HCT116 (cell line): Measurements from ENCODE around the gene PRDX2. TPM values are rescaled to one million over a fixed set of nuclear protein-coding genes. Genes with fewer than 3 reads are reported as not detected.

Experiments used
- ATAC-seq: fragments of 200-7000 bp; cut with Tn5 transposase; 2 replicates; pipeline ENCODE4 v1.9.1; 2020; ENCODE audit warnings: mild to moderate bottlenecking, moderate library complexity
- BruUV-seq: library from RNA; stranded (reverse); fragments of 400-500 nt; replicated peaks from 2 replicates; lab custom pipeline; 2021; lab: Mats Ljungman, UMichigan
- CTCF ChIA-PET: fragments of 300-600 bp; sonication (Branson Sonifier 250); formaldehyde crosslinking; loops from one replicate; lab custom pipeline; 2021; ENCODE audit warnings: antibody characterized with exemption; lab: Charles Lee
- POLR2A ChIA-PET: fragments of 300-600, 350-600 bp; sonication (Branson Sonifier 250); formaldehyde crosslinking; loops from one replicate; lab custom pipeline; 2021; ENCODE audit warnings: antibody characterized with exemption; lab: Charles Lee
- RAD21 ChIA-PET, 2 experiments: fragments of 300-600 bp; sonication (Branson Sonifier 250); formaldehyde crosslinking; loops; one replicate each; lab custom pipeline; 2023; ENCODE audit warnings: low total read pairs in 2 of 2; ENCODE audit not compliant: uncharacterized antibody in 2 of 2, unreplicated experiment in 2 of 2, low non-redundant PET in 1 of 2; lab: Charles Lee
- DNase-seq: peaks from one replicate; pipeline ENCODE4 v3.0.0-alpha.2; 2010; ENCODE audit warnings: low read depth, low spot score
- H2AFZ ChIP-seq: fragments of 200-600 bp; shearing (Covaris generic), sonication (generic); 2 replicates; pipeline ENCODE4 v1.6.1; 2017; ENCODE audit warnings: low read depth, mixed run types, mixed read lengths, antibody characterized with exemption, low read length; ENCODE audit not compliant: poor library complexity, severe bottlenecking
- H3K27ac ChIP-seq: 2 replicates; pipeline ENCODE4 v1.5.1; 2012; ENCODE audit warnings: low read depth, low read length
- H3K27me3 ChIP-seq: fragments of 200-600 bp; sonication (generic); 2 replicates; pipeline ENCODE4 v1.6.1; 2016; ENCODE audit warnings: mixed run types, low read length, mixed read lengths; ENCODE audit not compliant: insufficient read depth
- H3K36me3 ChIP-seq, 2 experiments: fragments of 200-500 bp in 1 of 2; fragments of 200-600 bp in 1 of 2; sonication (Bioruptor generic) in 1 of 2; sonication (generic) in 1 of 2; 2 replicates each; pipeline versions ENCODE4 v1.5.1 to v1.6.1; 2014 to 2016; ENCODE audit warnings: low read length in 2 of 2, inconsistent platforms in 1 of 2, mixed read lengths in 1 of 2, mixed run types in 1 of 2; ENCODE audit not compliant: insufficient read depth in 2 of 2, control insufficient read depth in 1 of 2
- H3K4me1 ChIP-seq, 2 experiments: fragments of 200-600 bp in 1 of 2; sonication (generic) in 1 of 2; 2 replicates each; pipeline versions ENCODE4 v1.5.1 to v1.6.1; 2012 to 2017; ENCODE audit warnings: low read length in 2 of 2, inconsistent platforms in 1 of 2, mild to moderate bottlenecking in 1 of 2, mixed read lengths in 1 of 2, mixed run types in 1 of 2, moderate library complexity in 1 of 2; ENCODE audit not compliant: insufficient read depth in 2 of 2, control insufficient read depth in 1 of 2
- H3K4me2 ChIP-seq: fragments of 200-600 bp; sonication (generic); 2 replicates; pipeline ENCODE4 v1.6.1; 2017; ENCODE audit warnings: mixed run types, low read length, mixed read lengths
- H3K4me3 ChIP-seq, 2 experiments: fragments of 200-600 bp in 1 of 2; sonication (generic) in 1 of 2; replicated peaks in 1 of 2; 2 replicates each; pipeline ENCODE4 v1.5.1; 2011 to 2016; ENCODE audit warnings: low read length in 2 of 2, control low read depth in 1 of 2, low read depth in 1 of 2, mild to moderate bottlenecking in 1 of 2, mixed read lengths in 1 of 2, mixed run types in 1 of 2
- H3K79me2 ChIP-seq: fragments of 200-600 bp; sonication (generic); 2 replicates; pipeline ENCODE4 v1.6.1; 2017; ENCODE audit warnings: mild to moderate bottlenecking, mixed run types, low read length, moderate library complexity, mixed read lengths; ENCODE audit not compliant: insufficient read depth
- H3K9ac ChIP-seq: fragments of 200-600 bp; sonication (generic); 2 replicates; pipeline ENCODE4 v1.6.1; 2016; ENCODE audit warnings: low read length, mixed read lengths
- H3K9me2 ChIP-seq: fragments of 200-600 bp; sonication (generic), shearing (Covaris generic); 2 replicates; pipeline ENCODE4 v1.6.1; 2017; ENCODE audit warnings: mixed run types, mild to moderate bottlenecking, moderate library complexity; ENCODE audit not compliant: insufficient read depth
- H3K9me3 ChIP-seq, 2 experiments: fragments of 200-500 bp in 1 of 2; fragments of 200-600 bp in 1 of 2; sonication (Bioruptor generic) in 1 of 2; sonication (generic) in 1 of 2; 2 replicates each; pipeline ENCODE4 v1.6.1; 2014 to 2017; ENCODE audit warnings: low read length in 2 of 2, mixed read lengths in 2 of 2, inconsistent platforms in 1 of 2, low read depth in 1 of 2, mild to moderate bottlenecking in 1 of 2, mixed run types in 1 of 2, moderate library complexity in 1 of 2; ENCODE audit not compliant: control insufficient read depth in 1 of 2, insufficient read depth in 1 of 2
- H4K20me1 ChIP-seq: fragments of 200-600 bp; sonication (generic), shearing (Covaris generic); 2 replicates; pipeline ENCODE4 v1.6.1; 2017; ENCODE audit warnings: mixed run types, mild to moderate bottlenecking, moderate library complexity; ENCODE audit not compliant: insufficient read depth
- CBX3 ChIP-seq: IDR thresholded peaks from 2 replicates; pipeline ENCODE4 v1.6.1; 2012; ENCODE audit warnings: low read depth
- EZH2 ChIP-seq: fragments of 200-600 bp; sonication (generic); IDR thresholded peaks from 2 replicates; pipeline ENCODE4 v1.6.1; 2017; ENCODE audit warnings: antibody characterized with exemption, mixed run types
- EZH2phosphoT487 ChIP-seq: fragments of 200-600 bp; IDR thresholded peaks from 2 replicates; pipeline ENCODE4 v1.6.1; 2018; ENCODE audit warnings: antibody characterized with exemption, borderline replicate concordance
- FOSL1 ChIP-seq: IDR thresholded peaks from 2 replicates; pipeline ENCODE4 v1.6.1; 2012; ENCODE audit warnings: low read depth
- MAX ChIP-seq: IDR thresholded peaks from 2 replicates; pipeline ENCODE4 v1.6.1; 2012
- POLR2A ChIP-seq: IDR thresholded peaks from 2 replicates; pipeline ENCODE4 v1.7.0; 2011; ENCODE audit warnings: borderline replicate concordance; ENCODE audit not compliant: insufficient read depth, insufficient read length; ENCODE audit errors: extremely low read depth
- SIN3A ChIP-seq: IDR thresholded peaks from 2 replicates; pipeline ENCODE4 v1.6.1; 2012; ENCODE audit warnings: low read depth
- TCF7L2 ChIP-seq: IDR thresholded peaks from 2 replicates; pipeline ENCODE4 v1.7.0; 2011; ENCODE audit warnings: borderline replicate concordance, inconsistent platforms; ENCODE audit not compliant: insufficient read depth, insufficient read length; ENCODE audit errors: extremely low read depth
- YY1 ChIP-seq: IDR thresholded peaks from 2 replicates; pipeline ENCODE4 v1.6.1; 2011; ENCODE audit warnings: low read length, low read depth, moderate library complexity, mild to moderate bottlenecking; ENCODE audit not compliant: insufficient replicate concordance; ENCODE audit errors: extremely low read depth
- ZFX ChIP-seq: fragments of 450-650 bp; IDR thresholded peaks from 2 replicates; pipeline ENCODE4 v1.6.1; 2017
- intact Hi-C: fragments of 100-400 bp; cut with micrococcal nuclease; formaldehyde crosslinking; loops from 2 replicates; pipeline ENCODE4 v1.10.0; 2022
- total RNA-seq: library from RNA; stranded (reverse); gene quantifications from one replicate; pipeline ENCODE4 v1.2.1, GENCODE V29; 2021; ENCODE audit not compliant: unreplicated experiment
- TF ChIP-seq, protein P1 (sequence below): IDR thresholded peaks from 2 replicates; pipeline ENCODE4 v1.6.1; 2012; ENCODE audit warnings: low read depth

Gene PRDX2
- total RNA-seq, 1 experiment from 2014 or later = 387 TPM

DNA sequence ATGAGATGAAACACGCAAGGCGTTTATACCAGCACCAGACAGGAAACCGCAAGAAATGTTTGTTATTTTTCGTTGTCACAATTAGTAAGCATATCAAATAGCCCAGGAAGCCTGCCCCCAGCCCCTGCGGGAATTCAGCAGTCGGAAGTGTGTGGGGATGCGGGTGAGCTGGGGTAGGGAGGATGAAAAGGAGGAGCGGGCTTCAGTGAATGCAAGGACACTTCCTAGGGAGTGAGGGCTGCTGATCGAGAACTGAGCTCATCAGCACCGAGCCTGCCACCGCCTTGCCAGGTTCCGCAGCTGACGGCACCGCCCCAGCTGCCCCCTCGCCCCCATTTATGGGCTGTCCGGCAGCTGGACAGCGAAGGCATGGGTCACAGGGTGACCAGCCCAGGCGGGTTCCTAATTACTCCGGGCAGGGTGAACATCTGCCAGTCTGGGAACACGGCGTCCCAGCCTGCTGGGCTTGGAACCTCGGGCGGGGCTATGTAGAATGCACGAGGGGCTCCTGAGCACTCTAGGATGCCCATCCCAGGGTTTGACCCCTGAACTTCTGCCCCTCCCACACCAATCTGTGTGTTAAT, 51.6 kb downstream of the PRDX2 start:
- TF ChIP-seq EZH2phosphoT487 (no peak), SIN3A (no peak), CBX3 (no peak), MAX (no peak), TCF7L2 (no peak), YY1 (no peak), POLR2A (no peak), ZFX (no peak), EZH2 (no peak), FOSL1 (no peak)
- TF ChIP-seq, protein P1, sequence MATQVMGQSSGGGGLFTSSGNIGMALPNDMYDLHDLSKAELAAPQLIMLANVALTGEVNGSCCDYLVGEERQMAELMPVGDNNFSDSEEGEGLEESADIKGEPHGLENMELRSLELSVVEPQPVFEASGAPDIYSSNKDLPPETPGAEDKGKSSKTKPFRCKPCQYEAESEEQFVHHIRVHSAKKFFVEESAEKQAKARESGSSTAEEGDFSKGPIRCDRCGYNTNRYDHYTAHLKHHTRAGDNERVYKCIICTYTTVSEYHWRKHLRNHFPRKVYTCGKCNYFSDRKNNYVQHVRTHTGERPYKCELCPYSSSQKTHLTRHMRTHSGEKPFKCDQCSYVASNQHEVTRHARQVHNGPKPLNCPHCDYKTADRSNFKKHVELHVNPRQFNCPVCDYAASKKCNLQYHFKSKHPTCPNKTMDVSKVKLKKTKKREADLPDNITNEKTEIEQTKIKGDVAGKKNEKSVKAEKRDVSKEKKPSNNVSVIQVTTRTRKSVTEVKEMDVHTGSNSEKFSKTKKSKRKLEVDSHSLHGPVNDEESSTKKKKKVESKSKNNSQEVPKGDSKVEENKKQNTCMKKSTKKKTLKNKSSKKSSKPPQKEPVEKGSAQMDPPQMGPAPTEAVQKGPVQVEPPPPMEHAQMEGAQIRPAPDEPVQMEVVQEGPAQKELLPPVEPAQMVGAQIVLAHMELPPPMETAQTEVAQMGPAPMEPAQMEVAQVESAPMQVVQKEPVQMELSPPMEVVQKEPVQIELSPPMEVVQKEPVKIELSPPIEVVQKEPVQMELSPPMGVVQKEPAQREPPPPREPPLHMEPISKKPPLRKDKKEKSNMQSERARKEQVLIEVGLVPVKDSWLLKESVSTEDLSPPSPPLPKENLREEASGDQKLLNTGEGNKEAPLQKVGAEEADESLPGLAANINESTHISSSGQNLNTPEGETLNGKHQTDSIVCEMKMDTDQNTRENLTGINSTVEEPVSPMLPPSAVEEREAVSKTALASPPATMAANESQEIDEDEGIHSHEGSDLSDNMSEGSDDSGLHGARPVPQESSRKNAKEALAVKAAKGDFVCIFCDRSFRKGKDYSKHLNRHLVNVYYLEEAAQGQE = no peak
- intact Hi-C loops = no loop called here
- ChIA-PET CTCF (no interaction called here), RAD21 (no interaction called here), POLR2A (no interaction called here)
- Histone ChIP-seq H3K9me2 (no peaks in the 10 kb centered on the region), H3K4me1 (no peaks in the 10 kb centered on the region), H3K9me3 (no peaks in the 10 kb centered on the region), H3K36me3 (peaks cover 3 to 22% of the 10 kb centered on the region in 2 experiments; a peak in 3 of 4 replicates), H2AFZ (no peak overlapping the region), H3K79me2 (no peaks in the 10 kb centered on the region), H3K27ac (no peak overlapping the region), H3K9ac (no peak overlapping the region), H4K20me1 (no peaks in the 10 kb centered on the region), H3K4me2 (no peak overlapping the region), H3K27me3 (no peaks in the 10 kb centered on the region), H3K4me3 (no peak overlapping the region)
- BruUV-seq = no TSS peak
- ATAC-seq (no peak), DNase-seq (no peak)
